Measurements from ENCODE around the gene RBM19. TPM values are rescaled to one million over a fixed set of nuclear protein-coding genes. Genes with fewer than 3 reads are reported as not detected.
"Not testable (repeated sequence)": the region's sequence is repeated elsewhere in the genome, so short reads cannot be mapped to it uniquely, and the experiment has no call there.

RBM19 gene
- total RNA-seq, 1 donor from 2014 or later, result 25.5 TPM

DNA sequence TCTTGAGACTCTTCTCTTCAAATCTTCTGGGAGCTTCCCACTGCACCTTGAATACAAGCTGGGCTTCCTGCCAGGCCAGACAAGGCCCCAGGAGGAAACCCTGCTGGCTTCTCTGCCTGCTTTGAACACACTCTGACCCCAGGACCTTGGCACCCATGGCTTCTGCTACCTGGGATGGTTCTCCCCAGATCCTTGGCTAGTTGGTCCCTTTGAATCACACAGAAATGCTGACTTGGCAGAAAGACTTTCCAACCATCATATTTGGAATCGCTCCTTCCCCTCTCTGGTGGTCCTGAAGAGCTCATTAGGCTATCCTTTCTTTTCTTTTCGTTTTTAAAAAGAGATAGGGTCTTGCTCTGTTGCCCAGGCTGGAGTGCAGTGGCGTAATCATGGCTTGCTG is 132.7 kb downstream of the RBM19 start:
- DNase-seq (ENCODE audit: low read depth), result no peak

DNA sequence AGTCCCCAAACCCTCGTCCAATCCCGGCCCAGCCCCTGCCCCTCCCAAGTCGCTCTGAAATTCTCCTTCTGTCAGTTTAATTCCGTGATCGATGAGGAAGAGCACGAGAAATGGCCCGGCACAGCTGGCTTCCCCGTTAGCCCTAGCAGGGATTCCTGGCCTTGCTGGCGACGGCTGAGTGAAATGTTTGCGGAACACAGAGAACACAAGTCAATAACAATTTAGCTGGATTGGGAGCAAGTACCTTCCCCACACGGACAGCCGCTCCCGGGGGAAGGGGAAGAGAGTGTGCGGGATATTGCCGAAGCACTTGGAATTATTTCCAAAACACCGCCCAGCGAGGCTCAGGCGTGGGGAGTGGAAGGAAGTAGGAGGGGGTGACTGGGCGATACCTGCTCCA is 134.6 kb downstream of the RBM19 start:
- no peak for DNase-seq (ENCODE audit: low read depth)

DNA sequence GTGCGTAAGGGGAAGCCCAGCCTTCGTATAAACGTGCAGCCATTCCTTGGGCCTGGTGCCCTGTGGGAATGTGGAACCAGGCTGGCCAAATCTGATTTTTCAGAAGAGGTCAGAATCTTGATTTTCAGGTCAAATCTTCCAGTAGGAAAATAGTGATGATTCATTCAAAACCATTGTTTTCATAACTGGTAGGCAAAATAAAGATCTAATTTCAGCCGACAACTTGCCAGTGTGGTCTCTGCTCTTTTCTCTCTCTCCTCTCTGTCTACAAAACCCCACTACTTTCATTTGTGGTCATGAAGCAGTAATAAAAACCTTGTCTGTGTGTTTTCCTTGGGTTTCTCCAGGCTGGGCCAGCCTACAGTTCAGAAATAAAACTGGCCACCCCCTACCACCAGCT is 135.1 kb downstream of the RBM19 start:
- DNase-seq (ENCODE audit: low read depth), result no peak

DNA sequence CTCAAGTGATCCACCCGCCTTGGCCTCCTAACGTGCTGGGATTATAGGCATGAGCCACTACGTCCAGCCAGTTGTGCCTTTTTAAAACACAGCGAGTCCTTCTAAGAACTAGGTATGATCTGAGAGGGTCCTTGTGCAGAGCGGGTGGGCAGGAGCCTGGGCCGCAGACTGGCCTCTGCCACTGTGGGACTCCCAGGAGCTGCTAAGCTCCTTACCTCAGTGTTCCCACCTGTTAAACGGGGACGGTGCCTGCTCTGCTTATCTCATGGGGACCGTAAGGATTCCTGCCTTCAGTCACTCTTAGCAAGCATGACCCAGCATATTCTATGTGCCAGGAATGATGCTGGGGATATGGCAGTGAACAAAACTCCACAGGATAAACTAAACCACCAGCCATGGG is 136.9 kb downstream of the RBM19 start:
- DNase-seq (ENCODE audit: low read depth), result no peak

DNA sequence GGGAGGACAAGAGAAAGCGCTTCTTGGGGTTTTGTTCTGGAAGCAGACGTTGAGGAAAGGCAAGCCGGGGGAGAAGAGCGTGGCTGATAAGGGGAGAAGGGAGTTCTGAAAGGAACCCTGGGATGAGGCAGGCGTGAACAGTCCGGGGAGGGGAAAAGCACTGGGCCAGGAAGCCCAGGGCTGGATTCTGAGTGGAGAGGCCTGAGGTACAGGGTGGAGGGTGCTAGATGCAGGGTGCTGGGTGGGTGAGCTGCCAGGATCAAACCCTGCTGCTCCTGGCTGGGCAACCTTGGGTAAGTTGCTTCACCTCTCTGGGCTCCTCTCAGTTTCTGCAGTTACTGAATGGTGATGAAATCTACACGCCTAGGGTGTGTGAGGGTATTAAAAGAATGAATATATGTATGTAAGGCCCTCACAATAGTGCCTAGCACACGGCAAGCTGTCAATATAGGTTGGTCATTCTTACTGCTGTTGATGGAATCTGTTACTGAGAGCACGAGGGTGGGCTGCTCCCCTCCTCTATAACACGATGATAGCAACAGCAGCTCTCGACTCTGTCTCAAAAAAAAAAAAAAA is 138.5 kb downstream of the RBM19 start:
- DNase-seq (ENCODE audit: low read depth), result no peak

DNA sequence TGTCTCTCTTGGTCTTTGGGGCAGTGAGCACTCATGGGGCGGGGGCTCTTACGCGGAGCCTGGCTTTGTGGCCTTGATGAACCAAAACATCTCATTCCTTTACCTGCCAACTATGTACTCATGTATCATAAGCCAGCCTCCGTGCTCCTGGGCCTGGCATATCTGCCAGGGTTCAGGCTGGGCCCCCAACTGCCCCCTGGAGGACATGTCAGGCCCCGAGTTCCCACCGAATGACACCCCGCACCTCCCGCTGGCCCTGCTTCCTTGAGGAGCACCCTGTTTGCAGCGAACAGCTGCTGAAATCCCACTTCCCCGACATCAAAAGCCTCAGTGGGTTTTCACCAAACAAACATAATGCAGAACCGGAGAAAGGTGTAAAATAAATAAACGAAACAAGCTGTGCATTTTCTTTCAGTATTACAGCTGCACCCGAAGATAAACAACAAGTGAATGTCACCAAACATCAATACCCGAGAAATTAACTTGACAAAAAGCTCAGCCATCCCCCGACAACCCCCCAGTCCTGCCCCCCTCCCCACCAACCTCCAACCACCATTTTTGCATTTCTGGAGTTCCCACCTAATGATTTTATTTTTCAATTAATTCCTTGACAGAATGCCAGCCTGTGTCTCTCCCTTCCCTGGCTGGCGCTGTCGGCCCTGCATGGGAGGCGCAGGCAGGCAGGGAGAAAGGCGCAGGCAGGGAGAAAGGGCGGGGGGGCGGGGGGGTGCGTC is 139.2 kb downstream of the RBM19 start:
- no peak for DNase-seq (ENCODE audit: low read depth)

DNA sequence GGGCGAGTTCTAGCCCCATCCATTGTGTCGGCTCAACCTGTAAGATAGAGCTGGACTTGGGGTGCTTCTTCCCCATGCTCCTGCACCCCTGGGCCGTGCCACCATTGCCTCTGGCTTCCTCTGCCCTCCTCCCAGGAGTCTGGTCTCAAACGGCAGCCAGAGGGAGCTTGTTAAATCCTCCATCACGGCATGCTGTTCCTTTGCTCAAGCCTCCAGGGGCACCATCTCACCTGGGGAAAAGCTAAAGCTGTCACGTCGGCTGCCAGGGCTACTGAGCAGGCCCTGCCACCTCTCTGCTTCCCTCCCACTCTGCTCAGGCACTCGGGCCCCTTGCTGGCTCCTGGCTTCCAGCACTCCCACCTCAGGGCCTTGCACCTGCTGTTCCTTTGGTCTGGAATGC is 140.4 kb downstream of the RBM19 start:
- no peak for DNase-seq (ENCODE audit: low read depth)

DNA sequence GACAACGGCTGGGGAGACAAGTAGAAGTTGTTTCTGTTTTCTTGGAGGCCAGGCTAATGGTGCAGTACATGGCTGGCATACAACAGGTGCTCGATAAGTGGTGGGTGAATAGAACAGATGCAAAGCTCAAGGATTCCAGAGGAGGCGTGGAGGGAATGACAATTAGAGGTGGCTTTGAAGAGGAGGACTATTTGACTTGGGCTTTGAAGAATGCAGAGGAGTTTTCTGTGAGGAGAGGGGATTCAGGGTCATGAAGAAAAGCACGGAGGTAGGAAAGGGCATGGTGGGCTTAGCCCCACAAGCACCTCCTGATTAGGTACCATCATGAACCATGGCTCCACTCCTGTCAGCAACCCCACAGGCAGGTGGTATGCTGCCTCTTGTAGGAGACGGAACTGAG is 142.3 kb downstream of the RBM19 start:
- no peak for DNase-seq (ENCODE audit: low read depth)

DNA sequence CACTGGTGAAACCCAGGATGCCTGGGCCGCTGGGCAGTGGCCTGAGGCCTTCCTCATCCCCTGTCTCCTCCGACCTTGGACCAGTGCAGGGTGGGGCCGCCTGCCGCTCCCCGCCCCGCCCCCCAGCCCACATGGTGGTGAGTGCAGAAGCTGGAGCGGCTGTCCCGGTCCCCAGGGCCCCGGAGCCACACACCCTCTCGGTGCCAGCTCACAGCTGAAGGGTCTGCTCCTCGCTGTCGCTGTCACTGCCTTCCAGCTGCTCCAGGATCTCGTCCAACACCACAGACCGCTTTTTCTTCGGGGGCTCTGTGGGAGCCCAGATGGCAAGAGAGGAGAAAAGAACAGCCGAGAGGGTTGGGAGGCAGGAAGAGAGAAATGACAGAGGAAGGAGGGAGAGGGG is 143.1 kb downstream of the RBM19 start:
- no peak for DNase-seq (ENCODE audit: low read depth)

DNA sequence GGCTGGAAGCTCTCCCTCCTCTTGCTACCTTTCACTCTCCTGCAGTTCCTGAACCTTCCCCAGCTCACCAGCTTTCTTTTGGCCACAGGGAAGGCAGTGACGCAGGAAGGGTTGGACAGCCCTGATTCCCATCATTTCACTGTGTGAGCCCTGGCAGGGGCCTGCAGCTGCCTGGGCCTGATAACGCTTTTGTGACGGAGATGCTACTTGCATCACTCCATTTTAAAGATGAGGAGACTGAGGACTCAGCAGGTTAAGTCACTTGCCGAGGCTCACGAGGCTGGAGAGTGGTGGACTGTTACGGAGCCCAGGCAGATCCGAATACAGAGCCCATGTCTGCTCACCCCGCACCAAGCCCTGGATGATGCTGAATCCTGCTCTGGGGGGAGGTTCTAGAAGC is 145.3 kb downstream of the RBM19 start:
- DNase-seq (ENCODE audit: low read depth), result no peak

DNA sequence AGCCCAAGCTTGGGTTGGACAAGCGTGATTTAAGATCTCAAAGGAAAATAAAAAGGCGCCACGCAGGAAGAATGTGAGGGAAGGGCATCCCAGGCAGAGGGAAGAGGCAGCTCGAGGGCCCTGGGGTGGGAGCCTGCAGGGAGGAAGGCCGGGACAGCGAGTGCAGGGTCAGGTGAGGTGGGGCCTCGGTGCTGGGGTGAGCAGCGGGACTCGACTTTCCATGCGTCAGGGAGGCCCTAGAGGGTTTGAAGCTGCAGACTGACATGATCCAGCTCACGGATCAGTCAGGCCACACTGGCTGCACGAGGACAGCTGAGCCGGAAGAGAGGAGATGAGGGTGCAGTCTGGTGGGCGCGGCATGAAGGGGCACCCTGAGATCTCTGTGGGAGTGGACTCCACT is 145.8 kb downstream of the RBM19 start:
- DNase-seq (ENCODE audit: low read depth), result no peak

DNA sequence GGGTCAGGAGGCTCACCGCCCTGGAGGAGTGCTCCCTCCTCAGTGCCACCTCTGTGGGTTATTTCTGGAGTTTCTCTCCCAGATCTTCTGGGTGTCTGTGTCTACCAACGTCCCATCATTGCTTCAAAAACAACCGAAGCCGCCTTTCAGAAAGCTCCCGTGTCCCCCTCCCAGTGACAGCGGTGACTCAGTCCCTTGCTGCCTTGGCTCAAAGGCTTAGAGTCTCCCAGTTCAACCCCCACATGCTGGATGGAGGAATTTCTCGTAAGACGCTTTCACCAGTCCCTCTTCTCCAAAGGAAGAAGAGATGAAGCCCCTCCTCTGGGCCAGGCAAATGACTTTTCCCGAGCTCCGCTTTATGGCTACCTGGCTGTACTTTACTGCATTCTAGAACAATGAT is 146.6 kb downstream of the RBM19 start:
- no peak for DNase-seq (ENCODE audit: low read depth)

DNA sequence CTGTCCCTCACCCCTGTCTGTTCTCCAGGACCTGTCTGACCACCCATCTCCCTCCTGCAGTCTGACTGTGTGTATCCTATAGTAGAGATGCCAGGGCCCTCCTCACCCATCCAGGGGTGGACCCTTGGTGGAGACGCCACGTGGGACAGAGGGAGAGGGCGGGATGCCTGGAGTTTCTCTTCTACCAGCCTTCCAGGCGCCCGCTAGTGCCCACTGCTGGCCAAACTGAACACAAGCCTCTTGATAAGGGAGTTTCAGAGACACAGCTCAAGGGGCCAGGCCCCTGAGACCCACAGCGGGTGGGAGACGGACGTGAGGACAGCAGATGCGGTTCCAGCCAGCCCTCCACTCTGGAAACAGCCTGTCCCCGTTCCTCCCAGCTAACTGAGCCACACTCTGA is 147.3 kb downstream of the RBM19 start:
- no peak for DNase-seq (ENCODE audit: low read depth)

DNA sequence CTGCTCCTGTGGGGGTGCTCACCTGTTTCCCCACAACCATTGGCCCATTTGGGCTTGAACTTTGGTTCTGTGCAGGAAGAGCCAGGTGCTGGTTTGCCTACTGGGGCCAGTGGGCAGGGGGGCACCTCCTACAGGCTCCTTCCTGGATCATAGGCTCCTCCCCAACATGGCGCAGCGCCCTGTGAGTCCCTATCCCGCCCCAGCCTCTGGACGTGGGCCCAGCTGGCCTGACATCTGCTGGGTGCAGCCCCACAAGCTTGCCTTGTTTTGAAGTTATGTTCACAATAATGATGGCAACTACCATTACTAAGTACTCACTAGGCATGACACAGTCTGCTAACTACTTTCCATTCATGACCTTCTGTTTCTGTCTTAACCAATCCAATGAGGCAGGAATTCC is 147.8 kb downstream of the RBM19 start:
- DNase-seq (ENCODE audit: low read depth), result no peak

DNA sequence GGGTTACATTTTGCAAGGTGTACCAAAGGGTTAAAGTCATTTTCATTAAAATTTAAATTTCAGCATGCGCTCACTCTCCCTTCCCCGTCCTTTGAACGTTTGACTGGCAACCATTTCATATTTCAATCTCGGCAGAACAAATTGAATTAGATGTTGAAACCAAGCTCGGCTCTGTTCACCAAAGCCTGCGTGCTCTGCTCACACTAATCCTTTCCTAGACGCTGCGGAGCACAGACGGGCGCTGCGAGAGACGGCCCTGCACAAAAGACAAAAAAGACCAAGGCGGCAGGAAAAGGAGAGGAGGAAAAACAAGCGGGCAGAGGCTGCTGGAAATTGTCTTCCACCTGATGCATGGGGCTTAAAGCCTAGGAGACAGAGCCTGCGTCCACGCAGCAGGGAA is 149.3 kb downstream of the RBM19 start:
- no peak for DNase-seq (ENCODE audit: low read depth)

DNA sequence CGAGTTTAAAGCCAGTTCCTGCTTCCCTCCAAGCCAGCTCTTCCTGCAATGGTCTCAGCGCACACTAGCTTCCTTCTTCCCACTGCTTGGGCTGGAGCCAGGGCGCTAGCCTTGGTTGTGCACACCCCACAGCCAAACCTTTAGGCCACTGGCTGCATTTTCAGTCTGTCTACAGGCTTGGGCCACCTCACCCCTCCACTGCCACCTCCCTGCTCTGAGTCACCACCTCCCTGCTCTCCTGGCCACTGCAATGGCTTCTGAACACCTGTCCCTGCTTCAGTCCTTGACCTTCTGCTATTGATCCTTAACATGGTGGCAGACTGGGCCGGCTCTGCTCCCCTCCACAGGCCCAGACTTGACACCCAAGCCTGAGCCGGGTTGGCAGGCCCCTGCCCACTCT is 151.1 kb downstream of the RBM19 start:
- no peak for DNase-seq (ENCODE audit: low read depth)

DNA sequence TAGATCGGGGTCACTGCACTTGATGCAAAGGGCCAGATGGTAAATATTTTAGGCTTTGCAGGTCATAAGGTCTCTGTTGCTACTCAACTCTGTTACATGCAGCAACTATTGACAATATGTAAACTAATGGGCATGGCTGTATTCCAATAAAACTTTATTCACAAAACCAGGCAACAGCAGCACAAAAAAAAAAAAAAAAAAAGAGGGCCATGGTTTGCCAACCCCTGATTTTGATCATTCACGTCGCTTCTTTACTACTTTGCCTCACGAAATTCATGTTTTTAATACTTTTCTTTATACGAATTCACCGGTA is 152.9 kb downstream of the RBM19 start:
- no peak for DNase-seq (ENCODE audit: low read depth)

DNA sequence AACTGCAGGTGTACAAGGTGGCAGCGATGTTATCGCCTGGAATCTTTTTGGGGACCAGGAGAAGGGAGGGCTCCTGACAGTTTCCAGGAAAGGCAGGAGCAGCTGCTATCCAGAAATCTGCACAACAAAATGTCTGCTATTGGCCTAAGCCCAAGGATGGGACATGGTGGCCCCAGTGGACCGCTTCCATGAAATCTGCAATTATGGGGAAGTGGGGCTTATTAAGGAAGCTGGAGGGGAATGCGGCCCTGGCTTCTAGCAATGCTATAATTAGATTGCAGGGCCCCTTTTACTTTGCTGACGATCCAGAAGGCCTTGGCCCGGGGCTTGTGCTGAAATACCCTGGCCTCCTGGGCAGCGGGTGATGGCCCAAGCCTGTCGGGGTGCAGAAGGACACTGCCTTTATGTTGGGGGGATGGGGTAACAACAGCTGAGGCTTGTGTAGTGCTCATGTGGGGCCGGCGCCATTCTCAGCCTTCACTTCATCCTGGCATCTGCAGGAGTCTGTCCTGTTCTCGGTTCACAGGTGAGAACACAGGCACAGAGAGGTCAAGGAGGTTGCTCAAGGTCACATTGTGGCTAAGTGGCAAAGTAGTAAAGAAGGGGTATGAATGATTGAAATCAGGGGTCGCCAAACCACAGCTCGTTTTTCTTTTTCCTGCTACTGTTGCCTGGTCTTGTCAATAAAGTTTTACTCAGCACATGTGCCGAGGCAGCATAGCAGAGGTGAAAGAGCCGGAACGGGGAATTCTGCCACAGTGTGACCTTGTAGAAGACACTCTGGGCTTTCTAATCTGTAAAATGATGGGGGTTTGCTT is 153.5 kb downstream of the RBM19 start:
- DNase-seq (ENCODE audit: low read depth), result no peak

DNA sequence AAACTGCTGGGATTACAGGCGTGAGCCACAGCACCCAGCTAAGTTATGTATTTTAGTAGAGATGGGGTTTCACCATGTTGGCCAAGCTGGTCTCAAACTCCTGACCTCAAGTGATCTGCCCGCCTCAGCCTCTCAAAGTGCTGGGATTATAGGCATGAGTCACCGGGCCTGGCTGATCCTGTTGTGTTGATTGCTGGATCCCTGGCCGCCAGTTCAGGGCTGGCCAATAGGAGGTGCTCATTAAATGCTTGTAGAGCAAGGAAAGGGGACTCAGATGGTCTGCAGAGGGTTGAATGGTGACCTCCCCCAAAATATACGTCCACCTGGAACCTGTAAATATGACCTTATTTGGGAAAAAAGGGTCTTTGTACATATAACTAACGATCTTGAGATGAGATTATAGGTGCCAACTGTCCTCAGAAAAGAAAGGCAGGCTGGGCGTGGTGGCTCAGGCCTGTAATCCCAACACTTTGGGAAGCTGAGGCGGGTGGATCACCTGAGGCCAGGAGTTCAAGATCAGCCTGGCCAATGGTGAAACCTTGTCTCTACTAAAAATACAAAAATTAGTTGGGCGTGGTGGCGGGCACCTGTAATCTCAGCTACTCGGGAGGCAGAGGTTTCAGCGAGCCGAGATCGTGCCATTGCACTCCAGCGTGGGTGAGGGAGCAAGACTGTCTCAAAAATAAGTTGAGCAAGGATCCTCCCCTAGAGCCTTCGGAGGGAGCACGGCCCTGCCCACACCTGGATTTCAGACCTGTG is 156.5 kb downstream of the RBM19 start:
- not testable (repeated sequence) for DNase-seq (ENCODE audit: low read depth)

DNA sequence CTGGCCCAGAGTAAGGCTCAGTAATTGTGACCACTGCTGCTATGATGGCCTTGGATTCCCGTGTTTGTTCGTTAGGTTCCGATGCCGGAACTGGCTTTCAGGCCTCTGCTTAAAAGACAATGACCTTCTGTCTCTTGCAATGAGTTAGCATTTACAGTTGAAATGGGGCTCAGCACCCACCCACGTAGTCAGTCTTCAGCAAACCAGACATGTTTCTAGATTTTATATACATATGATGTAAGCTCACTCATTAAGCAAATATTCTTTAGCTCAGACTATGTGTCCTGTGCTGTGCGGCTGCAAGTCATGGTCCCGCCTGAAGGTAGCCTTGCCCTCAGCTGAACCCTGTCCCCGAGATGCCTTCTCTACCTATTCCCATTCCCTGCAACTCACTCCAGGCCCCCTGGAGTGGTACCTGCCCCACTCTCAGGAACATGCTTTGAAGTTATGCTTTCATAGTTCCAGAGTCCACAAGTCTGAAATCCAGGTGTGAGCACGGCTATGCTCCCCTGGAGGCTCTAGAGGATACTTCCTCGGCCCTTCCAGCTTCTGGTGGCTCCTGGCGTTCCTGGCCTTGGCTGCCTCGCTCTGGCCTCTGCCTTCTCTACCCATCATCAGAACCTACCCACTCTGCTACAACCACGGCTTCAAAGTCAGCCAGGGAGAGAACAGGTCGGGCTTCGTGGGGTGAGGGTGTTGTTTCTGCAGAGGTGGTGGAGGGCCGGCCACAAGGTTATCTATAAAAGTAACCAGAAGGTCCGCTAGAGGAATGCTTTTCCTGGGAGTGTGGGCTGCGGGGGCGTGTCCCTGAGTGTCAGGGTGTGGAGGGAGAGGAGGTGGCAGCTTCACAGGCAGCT is 157.8 kb downstream of the RBM19 start:
- no peak for DNase-seq (ENCODE audit: low read depth)

DNA sequence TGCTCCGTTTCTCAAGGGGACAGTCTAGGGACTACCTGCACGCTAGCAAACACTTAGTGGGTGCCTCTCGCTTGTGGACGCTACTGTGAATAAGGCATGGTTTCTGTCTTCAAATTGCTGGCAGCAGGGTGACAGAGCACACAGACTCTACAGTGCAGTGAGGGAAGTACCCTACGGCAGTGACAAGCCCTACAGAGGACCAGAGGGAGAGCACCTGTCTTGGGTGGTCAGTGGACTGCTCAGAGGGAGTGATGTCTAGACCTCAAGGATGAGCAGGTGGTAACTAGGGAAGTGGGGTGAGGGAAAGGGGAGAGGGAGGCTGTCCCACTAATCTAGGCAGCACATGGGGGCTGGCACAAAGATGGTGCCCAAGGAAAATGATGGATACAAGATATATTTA is 160.5 kb downstream of the RBM19 start:
- no peak for DNase-seq (ENCODE audit: low read depth)

Measured in renal cortical epithelial cell (primary cell).